Measurements from ENCODE around the gene RNASEH2C.
A peak's percentile ranks its signal among the peaks of the same experiment; 100 is the strongest.
"Not testable (repeated sequence)": the region's sequence is repeated elsewhere in the genome, so short reads cannot be mapped to it uniquely, and the experiment has no call there.

Gene RNASEH2C

DNA sequence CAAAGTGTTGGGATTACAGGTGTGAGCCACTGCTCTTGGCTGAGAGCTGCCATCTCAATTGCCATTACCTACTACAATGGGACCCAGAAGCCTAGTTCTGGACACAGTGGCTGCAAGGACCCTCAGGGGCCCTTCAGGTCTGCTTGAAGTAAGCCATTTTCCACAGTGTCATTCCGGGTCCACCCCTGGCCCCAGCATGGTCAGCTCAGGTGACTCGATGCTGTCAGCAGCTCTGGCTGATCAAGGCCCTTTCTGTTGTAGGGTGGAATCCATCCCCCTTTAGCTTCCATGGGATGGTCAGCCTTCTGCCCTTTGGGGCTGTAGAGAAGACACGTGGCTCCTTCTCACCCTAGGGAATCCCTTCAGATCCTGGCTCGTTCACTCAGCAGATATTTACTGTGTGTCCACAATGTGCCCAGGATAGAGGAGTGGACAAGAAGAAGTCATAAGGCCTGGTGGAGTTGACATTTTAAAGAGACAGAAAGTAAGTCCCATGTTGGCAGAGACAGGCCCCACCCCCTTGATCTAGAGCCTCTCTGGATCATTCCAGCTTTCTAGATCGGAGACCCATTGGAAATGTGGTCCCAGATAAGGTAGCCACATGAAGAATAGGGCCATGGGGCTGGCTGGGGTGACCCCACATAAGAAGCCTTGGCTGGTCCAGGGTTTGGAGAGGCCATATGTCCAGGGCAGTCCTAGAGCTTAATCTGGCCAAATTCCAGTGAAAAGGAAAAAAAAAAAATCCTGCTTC is 23.6 kb downstream of the RNASEH2C start:
- Histone ChIP-seq H3K4me2 (ENCODE audit: low read length, poor library complexity, severe bottlenecking) (no peak overlapping the region), H2BK12ac (ENCODE audit: low read length in 2 of 2) (no peak overlapping the region), H3K4me3 (ENCODE audit: insufficient read depth in 1 of 2, low read depth in 1 of 2, low read length in 2 of 2) (no peak overlapping the region), H2BK120ac (ENCODE audit: low read depth, low read length) (no peak overlapping the region), H3K9me3 (ENCODE audit: control insufficient read depth, low read length) (no peaks in the 10 kb centered on the region), H2BK15ac (ENCODE audit: low read depth, poor library complexity, severe bottlenecking) (no peak overlapping the region), H3K27me3 (ENCODE audit: control insufficient read depth in 1 of 2, insufficient read depth in 1 of 2, low read length in 2 of 2) (peaks cover 25 to 29% of the 10 kb centered on the region in 2 experiments), H2AFZ (ENCODE audit: low read depth, low read length) (no peak overlapping the region), H4K91ac (ENCODE audit: low read length) (no peak overlapping the region), H3K9ac (ENCODE audit: low read length) (no peak overlapping the region), H4K8ac (ENCODE audit: low read length) (peak overlapping the region; percentile 6), H3K18ac (ENCODE audit: low read depth in 1 of 2, low read length in 2 of 2) (no peak overlapping the region), H3K14ac (ENCODE audit: low read length in 2 of 2) (no peak overlapping the region), H3K79me1 (replicated peaks; ENCODE audit: low read length, poor library complexity, severe bottlenecking) (no peaks in the 10 kb centered on the region), H3K27ac (ENCODE audit: low read length, poor library complexity, severe bottlenecking) (no peak overlapping the region), H3K23ac (ENCODE audit: low read length in 2 of 2) (no peak overlapping the region), H2AK5ac (ENCODE audit: low read length, severe bottlenecking) (no peak overlapping the region), H3K4me1 (ENCODE audit: control insufficient read depth, insufficient read depth, low read depth, low read length) (no peaks in the 10 kb centered on the region), H2BK5ac (ENCODE audit: low read depth, low read length, poor library complexity, severe bottlenecking) (no peak overlapping the region), H3K4ac (ENCODE audit: low read depth in 1 of 2, low read length in 2 of 2) (no peak overlapping the region), H3K36me3 (ENCODE audit: control insufficient read depth in 1 of 2, insufficient read depth in 2 of 2, low read depth in 1 of 2, low read length in 2 of 2) (no peaks in the 10 kb centered on the region)
- DNase-seq, result no peak
- 82% methylated on average over 5 of the region's 5 CpGs for WGBS

DNA sequence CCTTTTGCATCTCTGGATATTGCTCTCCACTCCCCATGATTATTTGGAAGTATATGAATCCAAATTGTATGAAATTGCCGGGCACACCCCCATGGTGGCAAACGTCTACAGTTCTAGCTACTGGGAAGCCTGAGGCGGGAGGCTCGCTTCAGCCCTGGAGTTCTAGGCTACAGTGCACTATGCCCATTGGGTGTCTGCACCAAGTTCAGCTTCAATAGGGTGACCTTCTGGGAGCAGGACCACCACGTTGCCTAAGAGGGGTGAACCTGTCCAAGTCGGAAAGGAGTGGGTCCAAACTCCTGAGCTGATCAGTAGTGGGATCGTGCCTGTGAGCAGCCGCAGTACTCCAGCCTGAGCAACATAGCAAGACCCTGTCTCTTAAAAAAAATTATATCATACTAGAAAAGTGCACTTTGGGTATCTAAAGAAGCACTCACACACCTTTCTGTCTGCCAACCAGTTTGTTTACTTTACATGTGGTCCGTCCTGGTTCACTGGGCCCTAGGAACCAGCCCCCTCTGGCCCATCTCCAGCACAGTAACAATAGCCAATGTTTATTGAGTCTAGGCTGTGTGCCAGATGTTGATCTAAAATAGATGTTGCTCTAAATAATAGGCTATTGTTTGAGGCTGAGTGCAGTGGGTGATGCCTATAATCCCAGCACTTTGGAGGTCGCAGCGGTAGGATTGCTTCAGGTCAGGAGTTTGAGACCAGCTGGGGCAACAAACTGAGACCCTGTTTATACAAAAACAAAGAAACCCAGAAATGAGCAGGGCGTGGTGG is 24.9 kb downstream of the RNASEH2C start:
- Histone ChIP-seq H2BK15ac (ENCODE audit: low read depth, poor library complexity, severe bottlenecking) (no peak overlapping the region), H3K79me1 (replicated peaks; ENCODE audit: low read length, poor library complexity, severe bottlenecking) (no peaks in the 10 kb centered on the region), H3K36me3 (ENCODE audit: control insufficient read depth in 1 of 2, insufficient read depth in 2 of 2, low read depth in 1 of 2, low read length in 2 of 2) (no peaks in the 10 kb centered on the region), H2AFZ (ENCODE audit: low read depth, low read length) (no peak overlapping the region), H4K8ac (ENCODE audit: low read length) (no peak overlapping the region), H3K9me3 (ENCODE audit: control insufficient read depth, low read length) (no peaks in the 10 kb centered on the region), H3K23ac (ENCODE audit: low read length in 2 of 2) (no peak overlapping the region), H2BK120ac (ENCODE audit: low read depth, low read length) (no peak overlapping the region), H3K9ac (ENCODE audit: low read length) (no peak overlapping the region), H3K27me3 (ENCODE audit: control insufficient read depth in 1 of 2, insufficient read depth in 1 of 2, low read length in 2 of 2) (peaks cover 25 to 29% of the 10 kb centered on the region in 2 experiments), H3K27ac (ENCODE audit: low read length, poor library complexity, severe bottlenecking) (no peak overlapping the region), H4K91ac (ENCODE audit: low read length) (no peak overlapping the region), H3K4ac (ENCODE audit: low read depth in 1 of 2, low read length in 2 of 2) (no peak overlapping the region), H2BK12ac (ENCODE audit: low read length in 2 of 2) (no peak overlapping the region), H2AK5ac (ENCODE audit: low read length, severe bottlenecking) (no peak overlapping the region), H2BK5ac (ENCODE audit: low read depth, low read length, poor library complexity, severe bottlenecking) (no peak overlapping the region), H3K4me1 (ENCODE audit: control insufficient read depth, insufficient read depth, low read depth, low read length) (no peaks in the 10 kb centered on the region), H3K4me2 (ENCODE audit: low read length, poor library complexity, severe bottlenecking) (no peak overlapping the region), H3K14ac (ENCODE audit: low read length in 2 of 2) (no peak overlapping the region), H3K18ac (ENCODE audit: low read depth in 1 of 2, low read length in 2 of 2) (no peak overlapping the region), H3K4me3 (ENCODE audit: insufficient read depth in 1 of 2, low read depth in 1 of 2, low read length in 2 of 2) (no peak overlapping the region)
- no peak for DNase-seq
- WGBS, result 80% methylated on average over 12 of the region's 12 CpGs

DNA sequence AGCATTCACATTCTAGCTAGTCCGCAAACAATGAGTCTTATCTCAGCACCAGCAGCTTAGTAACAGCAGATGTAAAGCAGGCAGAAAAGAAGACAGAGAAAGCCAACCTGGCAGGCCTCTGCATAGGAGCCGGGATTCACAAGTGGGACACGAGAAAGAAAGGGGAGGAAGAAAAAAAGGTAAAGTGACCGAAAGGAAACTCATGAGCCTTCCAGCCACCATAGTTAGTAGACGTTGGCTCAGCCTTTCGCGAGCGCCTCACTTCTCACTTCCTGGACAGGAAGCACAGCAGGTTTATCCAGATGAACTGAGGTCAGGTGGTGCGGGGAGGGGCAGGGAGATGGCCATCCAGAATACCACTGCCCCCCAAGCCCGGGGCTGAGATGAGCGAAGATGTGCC is 28.2 kb downstream of the RNASEH2C start:
- Histone ChIP-seq H3K14ac (ENCODE audit: low read length in 2 of 2) (no peak overlapping the region), H3K79me1 (replicated peaks; ENCODE audit: low read length, poor library complexity, severe bottlenecking) (no peaks in the 10 kb centered on the region), H2BK5ac (ENCODE audit: low read depth, low read length, poor library complexity, severe bottlenecking) (no peak overlapping the region)

DNA sequence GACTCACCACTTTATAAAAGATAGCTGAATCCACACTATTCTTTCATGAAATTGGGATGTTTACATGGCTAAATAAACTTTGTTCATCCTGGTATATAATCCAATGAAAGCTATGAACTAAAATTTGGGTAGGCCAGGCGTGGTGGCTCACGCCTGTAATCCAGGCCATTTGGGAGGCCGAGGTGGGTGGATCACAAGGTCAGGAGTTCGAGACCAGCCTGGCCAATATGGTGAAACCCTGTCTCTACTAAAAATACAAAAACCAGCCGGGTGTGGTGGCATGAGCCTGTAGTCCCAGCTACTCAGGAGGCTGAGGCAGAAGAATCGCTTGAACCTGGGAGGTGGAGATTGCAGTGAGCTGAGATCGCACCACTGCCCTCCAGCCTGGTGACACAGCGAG is 28.8 kb downstream of the RNASEH2C start:
- not testable (repeated sequence) for DNase-seq; H3K18ac ChIP-seq (ENCODE audit: low read depth in 1 of 2, low read length in 2 of 2); H4K91ac ChIP-seq (ENCODE audit: low read length); H2BK15ac ChIP-seq (ENCODE audit: low read depth, poor library complexity, severe bottlenecking); H3K79me1 ChIP-seq (replicated peaks; ENCODE audit: low read length, poor library complexity, severe bottlenecking); H4K8ac ChIP-seq (ENCODE audit: low read length); H2AFZ ChIP-seq (ENCODE audit: low read depth, low read length); H3K36me3 ChIP-seq (ENCODE audit: control insufficient read depth in 1 of 2, insufficient read depth in 2 of 2, low read depth in 1 of 2, low read length in 2 of 2); H2AK5ac ChIP-seq (ENCODE audit: low read length, severe bottlenecking); H3K4me1 ChIP-seq (ENCODE audit: control insufficient read depth, insufficient read depth, low read depth, low read length); H3K9me3 ChIP-seq (ENCODE audit: control insufficient read depth, low read length); H3K4me2 ChIP-seq (ENCODE audit: low read length, poor library complexity, severe bottlenecking); H2BK12ac ChIP-seq (ENCODE audit: low read length in 2 of 2); H3K4me3 ChIP-seq (ENCODE audit: insufficient read depth in 1 of 2, low read depth in 1 of 2, low read length in 2 of 2); H3K14ac ChIP-seq (ENCODE audit: low read length in 2 of 2); H2BK5ac ChIP-seq (ENCODE audit: low read depth, low read length, poor library complexity, severe bottlenecking); H3K4ac ChIP-seq (ENCODE audit: low read depth in 1 of 2, low read length in 2 of 2); H3K23ac ChIP-seq (ENCODE audit: low read length in 2 of 2); H3K27ac ChIP-seq (ENCODE audit: low read length, poor library complexity, severe bottlenecking); H2BK120ac ChIP-seq (ENCODE audit: low read depth, low read length); H3K9ac ChIP-seq (ENCODE audit: low read length)
- peaks cover 6 to 17% of the 10 kb centered on the region in 2 experiments for H3K27me3 ChIP-seq (ENCODE audit: control insufficient read depth in 1 of 2, insufficient read depth in 1 of 2, low read length in 2 of 2)
- WGBS, result 92% methylated on average over 7 of the region's 8 CpGs

More for the DNA sequence above, 28.2 kb downstream of the RNASEH2C start:
- Histone ChIP-seq H2BK120ac (ENCODE audit: low read depth, low read length) (no peak overlapping the region), H3K4me1 (ENCODE audit: control insufficient read depth, insufficient read depth, low read depth, low read length) (no peaks in the 10 kb centered on the region), H3K4me2 (ENCODE audit: low read length, poor library complexity, severe bottlenecking) (no peak overlapping the region), H2AK5ac (ENCODE audit: low read length, severe bottlenecking) (no peak overlapping the region), H3K36me3 (ENCODE audit: control insufficient read depth in 1 of 2, insufficient read depth in 2 of 2, low read depth in 1 of 2, low read length in 2 of 2) (no peaks in the 10 kb centered on the region), H2BK12ac (ENCODE audit: low read length in 2 of 2) (no peak overlapping the region), H4K8ac (ENCODE audit: low read length) (peak overlapping the region; percentile 41), H3K27ac (ENCODE audit: low read length, poor library complexity, severe bottlenecking) (no peak overlapping the region), H3K9me3 (ENCODE audit: control insufficient read depth, low read length) (no peaks in the 10 kb centered on the region), H3K23ac (ENCODE audit: low read length in 2 of 2) (no peak overlapping the region), H3K18ac (ENCODE audit: low read depth in 1 of 2, low read length in 2 of 2) (no peak overlapping the region), H2AFZ (ENCODE audit: low read depth, low read length) (no peak overlapping the region), H3K27me3 (ENCODE audit: control insufficient read depth in 1 of 2, insufficient read depth in 1 of 2, low read length in 2 of 2) (peaks cover 6 to 16% of the 10 kb centered on the region in 2 experiments), H3K4ac (ENCODE audit: low read depth in 1 of 2, low read length in 2 of 2) (no peak overlapping the region), H3K9ac (ENCODE audit: low read length) (no peak overlapping the region), H2BK15ac (ENCODE audit: low read depth, poor library complexity, severe bottlenecking) (no peak overlapping the region), H3K4me3 (ENCODE audit: insufficient read depth in 1 of 2, low read depth in 1 of 2, low read length in 2 of 2) (no peak overlapping the region), H4K91ac (ENCODE audit: low read length) (no peak overlapping the region)
- no peak for DNase-seq
- WGBS, result 84% methylated on average over 11 of the region's 11 CpGs

Data from mesenchymal stem cell (in vitro differentiated cells and primary cell).